ENCODE measurements around the gene C2CD4A.
"Not testable (repeated sequence)": the region's sequence is repeated elsewhere in the genome, so short reads cannot be mapped to it uniquely, and the experiment has no call there.

C2CD4A gene

GRCh38 chr15:62066663-62067447 lies at the start of gene C2CD4A:
TSS of gene C2CD4A (plus strand) at chr15:62066977. CDS start at chr15:62067614, 637 bp downstream.
- DNase-seq, result peak; percentile 37

DNA sequence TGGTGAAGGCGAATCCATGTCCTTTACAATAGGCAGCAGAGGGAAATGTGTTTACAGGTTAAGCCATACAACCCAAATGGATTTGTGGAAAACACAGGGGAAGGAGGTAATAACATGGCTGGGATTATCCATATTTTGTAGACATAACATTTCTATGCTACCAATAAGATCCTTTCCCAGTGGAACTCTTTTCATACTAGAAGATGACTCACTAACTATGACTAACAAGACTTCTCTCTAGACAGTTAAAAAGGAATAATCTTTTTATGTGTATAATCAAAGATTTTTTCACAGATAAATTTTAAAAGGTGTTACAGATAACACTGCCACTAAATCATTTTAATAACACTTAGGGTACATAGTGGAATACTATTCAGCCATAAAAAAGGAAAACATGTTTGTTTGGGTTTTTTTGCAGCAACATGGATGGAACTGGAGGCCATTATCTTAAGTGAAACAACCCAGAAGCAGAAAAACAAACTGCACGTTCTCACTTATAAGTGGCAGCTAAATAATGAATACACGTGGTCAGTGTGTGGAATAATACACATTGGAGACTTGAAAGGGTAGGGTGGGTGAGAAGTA lies 46.1 kb upstream of the C2CD4A start:
- DNase-seq, result no peak

DNA sequence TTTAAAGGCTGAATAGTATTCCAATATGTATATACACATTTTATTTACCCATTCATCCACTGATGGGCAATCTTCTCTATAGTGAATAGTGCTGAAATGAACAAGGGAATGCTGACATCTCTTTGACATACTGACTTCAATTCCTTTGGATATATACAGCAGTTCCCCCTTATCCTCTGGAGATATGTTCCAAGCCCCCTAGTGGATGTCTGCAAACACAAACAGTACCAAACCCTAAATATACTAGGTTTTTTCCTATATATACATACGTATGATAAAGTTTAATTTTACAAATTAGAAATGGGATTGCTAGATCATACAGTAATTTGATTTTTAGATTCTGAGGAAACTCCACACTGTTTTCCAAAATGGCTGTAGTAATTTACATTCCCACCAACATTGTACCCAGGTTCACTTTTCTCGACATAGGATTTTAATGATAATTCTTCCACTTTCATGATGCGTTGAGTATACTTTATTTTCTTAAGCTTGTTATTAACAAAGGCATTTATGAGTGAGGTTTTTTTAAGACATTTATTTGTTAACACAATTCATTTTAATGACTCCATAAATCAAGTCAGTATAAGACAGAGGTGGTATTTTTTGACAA lies 44.7 kb upstream of the C2CD4A start:
- no peak for DNase-seq

DNA sequence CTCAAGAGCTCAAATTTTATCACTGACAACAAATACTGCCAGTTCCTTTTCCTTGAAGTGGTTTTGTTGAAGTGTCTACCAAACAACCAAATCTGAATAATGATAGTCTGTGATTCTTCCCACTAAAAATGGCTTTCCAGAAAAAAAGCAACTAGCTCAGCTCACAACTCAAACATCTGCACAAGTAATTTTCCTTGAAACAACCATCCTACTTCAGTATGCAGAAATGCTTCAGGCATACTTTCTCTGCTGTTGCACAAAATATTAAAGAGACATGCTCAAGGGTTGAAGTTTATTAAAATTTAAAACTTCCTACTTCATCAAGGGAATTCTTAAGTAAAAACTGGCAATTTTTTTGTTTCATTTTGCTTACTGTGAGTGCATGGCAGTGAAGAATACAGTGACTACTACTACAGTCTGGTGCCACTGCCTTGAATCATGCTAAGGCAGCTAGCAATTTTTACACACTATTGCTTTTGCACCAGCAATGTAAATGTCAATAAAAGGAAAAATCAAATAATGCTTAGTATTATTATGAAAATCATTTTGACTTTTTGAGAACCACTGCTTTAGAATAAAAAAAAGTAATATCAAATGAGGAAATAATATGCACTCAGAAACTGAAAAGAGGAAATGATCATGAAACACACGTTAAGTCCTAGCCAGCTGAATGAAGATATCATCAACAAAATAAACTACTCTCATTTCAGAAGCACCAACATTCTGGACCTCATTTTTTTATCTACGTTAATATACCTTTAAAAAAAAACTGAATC lies 40.1 kb upstream of the C2CD4A start:
- no peak for DNase-seq

- no peak for DNase-seq
Measured at GRCh38 chr15:62027263-62027565, 39.6 kb upstream of the C2CD4A start.

- DNase-seq, result no peak
Measured at GRCh38 chr15:62027916-62028315, 38.9 kb upstream of the C2CD4A start.

DNA sequence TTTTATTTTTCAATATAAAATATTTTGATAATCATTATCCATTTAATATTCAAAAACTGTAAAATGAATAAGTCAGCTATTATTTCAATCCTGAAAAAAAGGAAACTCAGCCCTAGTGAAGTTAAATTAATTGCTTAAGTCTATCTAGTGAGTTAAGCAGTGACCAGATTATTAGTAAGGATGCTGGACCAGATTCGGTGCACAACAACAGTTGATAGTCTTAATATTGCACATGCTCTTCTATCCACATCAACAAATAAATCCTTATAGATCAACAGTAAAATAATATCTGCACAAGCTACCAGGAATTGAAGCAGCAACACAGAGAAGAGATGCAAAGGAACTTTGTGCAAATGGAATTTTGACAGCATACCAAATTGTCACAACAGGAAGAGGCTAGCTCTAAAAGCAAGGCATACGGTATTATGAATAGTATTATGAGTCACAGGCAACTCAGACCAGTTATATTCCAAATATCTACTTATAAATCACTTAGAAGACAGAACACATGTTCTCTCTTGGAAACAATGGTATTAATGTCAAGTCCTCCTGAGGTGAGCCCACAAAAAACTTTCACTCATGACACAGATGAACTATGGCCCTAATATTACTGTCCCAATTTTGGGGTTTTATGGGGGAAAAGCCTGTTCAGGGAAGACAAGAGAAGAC lies 31.4 kb upstream of the C2CD4A start:
- DNase-seq, result no peak

- DNase-seq, result no peak
Measured at GRCh38 chr15:62046078-62046743, 20.6 kb upstream of the C2CD4A start.

DNA sequence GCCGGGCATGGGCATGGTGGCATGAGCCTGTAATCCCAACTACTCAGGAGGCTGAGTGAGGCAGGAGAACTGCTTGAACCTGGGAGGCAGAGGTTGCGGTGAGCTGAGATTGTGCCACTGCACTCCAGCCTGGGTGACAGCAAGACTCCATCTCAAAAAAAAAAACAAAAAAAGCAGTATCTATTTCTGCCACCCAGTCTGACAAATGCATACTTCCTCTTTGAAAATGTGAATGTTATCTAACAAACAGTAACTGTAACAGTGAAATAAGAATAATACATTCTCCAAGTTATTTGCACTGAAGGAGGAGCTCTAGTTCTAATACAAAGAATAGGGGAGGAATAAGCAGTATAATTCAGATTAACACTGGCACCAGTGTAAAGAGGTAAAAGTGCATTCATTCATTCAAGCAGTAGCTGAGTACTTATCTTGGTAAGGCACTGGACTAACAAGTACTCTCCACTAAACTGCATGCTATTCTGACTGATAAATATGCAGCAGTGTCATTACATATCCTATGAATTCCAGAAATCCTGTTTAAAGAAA lies 19.4 kb upstream of the C2CD4A start:
- no peak for DNase-seq

GRCh38 chr15:62048254-62048653 lies 18.5 kb upstream of the C2CD4A start:
- not testable (repeated sequence) for DNase-seq

- no peak for DNase-seq
Measured at GRCh38 chr15:62050115-62050514, 16.7 kb upstream of the C2CD4A start.

GRCh38 chr15:62051166-62051565 lies 15.6 kb upstream of the C2CD4A start:
- no peak for DNase-seq

DNA sequence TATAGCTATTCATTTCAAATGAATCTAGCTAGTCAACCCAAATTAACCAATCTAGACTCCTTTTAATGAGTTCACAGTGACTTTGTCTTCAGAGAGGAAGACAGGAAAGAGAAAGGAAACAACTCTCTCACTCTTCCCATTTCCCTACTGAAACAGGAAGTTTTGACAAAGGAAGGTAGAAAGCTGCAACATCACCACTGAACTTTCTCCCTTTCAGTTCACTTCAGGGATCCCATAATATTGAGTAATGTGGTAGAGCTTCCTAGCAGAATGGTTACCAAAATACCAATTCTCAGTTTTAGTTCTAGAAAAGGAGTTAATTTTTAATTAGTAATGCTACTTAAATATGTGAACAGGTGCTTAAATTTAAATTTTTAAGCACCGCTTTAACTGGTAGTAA lies 14.1 kb upstream of the C2CD4A start:
- no peak for DNase-seq

DNA sequence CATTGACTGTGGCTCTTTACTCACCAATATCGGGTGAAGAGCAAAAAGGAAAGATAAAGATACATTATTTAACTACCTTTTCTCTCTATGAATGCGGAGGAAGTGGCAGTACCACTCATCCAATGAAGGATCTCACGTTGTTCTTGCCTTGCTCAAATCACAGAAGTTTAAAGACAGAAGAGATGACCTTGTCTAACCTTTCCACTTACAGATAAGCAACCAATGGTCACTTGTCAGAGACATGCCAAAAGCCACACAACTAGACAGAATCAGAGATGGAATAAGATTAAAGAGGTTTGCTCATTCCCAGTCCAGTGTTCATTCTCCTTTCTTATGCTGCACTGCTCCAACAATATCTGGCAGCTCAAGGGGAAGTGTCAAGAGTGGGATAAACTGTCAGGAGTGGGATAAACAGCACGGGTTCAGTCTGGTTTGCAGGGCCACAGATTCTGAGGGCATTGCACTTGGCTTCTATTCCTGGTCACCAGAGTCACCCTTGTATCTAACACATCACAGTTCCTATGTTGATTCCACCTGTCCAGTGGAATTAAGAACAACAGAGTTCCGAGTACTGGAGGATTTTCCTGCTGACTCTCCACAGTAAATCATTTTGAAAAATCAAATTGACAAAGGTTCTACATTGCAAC lies 13.2 kb upstream of the C2CD4A start:
- DNase-seq, result no peak

DNA sequence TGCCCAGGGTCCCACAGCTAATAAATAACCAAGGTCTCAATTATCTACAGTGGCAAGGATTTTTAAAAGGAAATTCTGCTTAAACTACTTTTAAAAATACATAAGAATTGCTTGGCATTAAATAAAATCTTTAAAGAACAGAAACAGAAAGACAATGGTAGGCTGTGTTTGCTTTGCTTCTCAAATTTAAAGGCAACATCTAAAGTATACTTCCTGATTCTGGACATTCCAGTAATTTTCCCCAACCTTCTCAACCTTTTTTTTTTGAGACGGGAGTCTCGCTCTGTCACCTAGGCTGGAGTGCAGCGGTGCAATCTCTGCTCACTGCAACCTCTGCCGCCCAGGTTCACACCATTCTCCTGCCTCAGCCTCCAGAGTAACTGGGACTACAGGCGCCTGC lies 11.8 kb upstream of the C2CD4A start:
- DNase-seq, result no peak

GRCh38 chr15:62057341-62057980 lies 9.3 kb upstream of the C2CD4A start:
- no peak for DNase-seq

DNA sequence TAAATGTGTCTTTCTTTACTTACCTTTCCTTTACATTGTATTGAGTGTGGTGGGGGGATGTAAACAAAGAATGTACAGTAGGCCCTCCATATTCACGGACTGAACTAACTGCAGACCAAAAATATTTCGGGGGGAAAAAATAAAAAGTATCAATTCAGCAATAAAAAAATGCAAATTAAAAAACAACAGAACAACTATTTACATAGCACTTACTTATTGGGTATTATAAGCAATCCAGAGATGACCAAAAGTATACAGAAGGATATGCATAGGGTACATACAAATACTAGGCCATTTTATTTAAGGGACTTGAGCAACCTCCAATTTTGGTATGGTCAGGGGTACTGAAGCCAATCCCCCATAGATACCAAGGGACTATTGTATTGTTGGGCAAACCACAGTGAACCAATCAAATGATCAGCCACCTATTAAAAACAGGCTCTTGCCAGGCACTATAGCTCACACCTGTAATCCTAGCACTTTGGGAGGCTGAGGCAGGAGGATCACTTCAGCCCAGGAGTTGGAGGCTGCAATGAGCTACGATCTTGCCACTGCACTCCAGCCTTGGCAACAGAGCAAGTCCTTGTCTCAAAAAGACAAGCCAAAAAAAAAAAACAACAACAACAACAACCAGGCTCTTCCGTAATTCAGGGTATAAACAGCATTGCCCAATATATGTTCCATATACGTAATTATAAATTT lies 8.3 kb upstream of the C2CD4A start:
- DNase-seq, result no peak

- no peak for DNase-seq
Measured at GRCh38 chr15:62059108-62059815, 7.5 kb upstream of the C2CD4A start.

GRCh38 chr15:62059816-62060112 lies 7.0 kb upstream of the C2CD4A start:
- peak; percentile 69 for DNase-seq

All from CD4-positive, alpha-beta T cell treated with Interferon gamma for 1 hour (primary cell).